DND-41 (cell line): ENCODE data around the gene GRM4.

Experiments used
- CTCF ChIP-seq: IDR thresholded peaks from 2 replicates; pipeline ENCODE4 v1.5.1; 2012; ENCODE audit warnings: borderline replicate concordance, low read length, moderate library complexity, mild to moderate bottlenecking; ENCODE audit not compliant: poor library complexity, severe bottlenecking; ENCODE audit errors: extremely low read depth
- EZH2 ChIP-seq: IDR thresholded peaks from 3 replicates; pipeline ENCODE4 v1.6.1; 2012; ENCODE audit warnings: borderline replicate concordance, low read depth, mild to moderate bottlenecking, moderate library complexity, low read length, inconsistent platforms; ENCODE audit not compliant: severe bottlenecking

- no peak for TF ChIP-seq CTCF
- no peak for TF ChIP-seq EZH2
Measured at GRCh38 chr6:33975661-33976436, 170.0 kb downstream of the GRM4 start.
